Left hindlimb (tissue), 1 donor: ENCODE measurements around the gene GIMAP2.
"Not testable (repeated sequence)": the region's sequence is repeated elsewhere in the genome, so short reads cannot be mapped to it uniquely, and the experiment has no call there.

Experiments used
- DNase-seq: peaks from one replicate; pipeline ENCODE4 v3.0.0-alpha.2; 2018

GIMAP2 gene

GRCh38 chr7:150678601-150679000, 6.9 kb upstream of the GIMAP2 start:
- not testable (repeated sequence) for DNase-seq

DNA sequence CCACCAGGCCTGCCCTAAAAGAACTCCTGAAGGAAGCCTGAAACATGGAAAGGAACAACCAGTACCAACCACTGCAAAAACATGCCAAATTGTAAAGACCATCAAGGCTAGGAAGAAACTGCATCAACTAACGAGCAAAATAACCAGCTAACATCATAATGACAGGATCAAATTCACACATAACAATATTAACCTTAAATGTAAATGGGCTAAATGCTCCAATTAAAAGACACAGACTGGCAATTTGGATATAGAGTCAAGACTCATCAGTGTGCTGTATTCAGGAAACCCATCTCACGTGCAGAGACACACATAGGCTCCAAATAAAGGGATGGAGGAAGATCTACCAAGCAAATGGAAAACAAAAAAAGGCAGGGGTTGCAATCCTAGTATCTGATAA, 5.1 kb upstream of the GIMAP2 start:
- not testable (repeated sequence) for DNase-seq

- no peak for DNase-seq
Observed at GRCh38 chr7:150686030-150686631, 625 bp downstream of the GIMAP2 start.

GRCh38 chr7:150688630-150689029, 3.1 kb downstream of the GIMAP2 start:
- no peak for DNase-seq

DNA sequence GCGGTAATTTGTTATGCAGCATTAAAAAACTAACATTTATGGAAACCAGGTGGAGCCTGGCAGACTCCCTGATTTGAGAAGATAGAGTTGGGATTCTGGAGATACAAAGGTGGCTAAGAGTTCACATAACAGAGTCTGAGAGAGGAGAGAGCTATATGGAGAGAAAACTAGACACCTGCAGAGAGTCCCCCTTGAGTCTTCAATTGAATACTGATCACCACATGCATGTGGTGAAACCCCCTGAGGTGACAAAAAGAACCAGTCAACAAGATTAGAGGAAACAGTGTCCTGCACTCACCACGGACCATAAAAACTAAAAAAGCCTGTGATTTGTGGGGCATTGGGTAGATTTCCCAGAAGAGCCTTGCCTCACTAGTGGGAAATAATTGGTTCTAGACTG, 10.1 kb downstream of the GIMAP2 start:
- no peak for DNase-seq

- no peak for DNase-seq
Observed at GRCh38 chr7:150703209-150703608, 17.7 kb downstream of the GIMAP2 start.

DNA sequence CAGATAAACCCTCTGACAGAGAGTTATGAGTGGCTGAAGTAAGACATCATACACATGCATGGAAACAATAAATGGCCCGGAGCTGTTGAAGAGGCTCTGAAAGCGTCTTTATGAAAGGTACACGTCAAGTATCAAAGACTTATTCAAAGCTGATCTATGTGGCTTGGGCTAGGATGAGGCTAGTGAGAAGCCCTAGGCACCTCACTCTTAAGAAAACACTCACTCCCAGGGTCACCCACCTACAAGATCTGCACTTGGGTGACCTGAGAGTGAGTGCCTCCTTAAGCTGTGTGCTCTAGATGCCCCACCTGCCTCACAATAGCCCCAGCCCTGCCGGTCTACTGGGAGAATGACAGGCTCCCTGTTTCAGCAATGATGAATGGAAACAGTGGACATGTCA, 29.8 kb downstream of the GIMAP2 start:
- no peak for DNase-seq

DNA sequence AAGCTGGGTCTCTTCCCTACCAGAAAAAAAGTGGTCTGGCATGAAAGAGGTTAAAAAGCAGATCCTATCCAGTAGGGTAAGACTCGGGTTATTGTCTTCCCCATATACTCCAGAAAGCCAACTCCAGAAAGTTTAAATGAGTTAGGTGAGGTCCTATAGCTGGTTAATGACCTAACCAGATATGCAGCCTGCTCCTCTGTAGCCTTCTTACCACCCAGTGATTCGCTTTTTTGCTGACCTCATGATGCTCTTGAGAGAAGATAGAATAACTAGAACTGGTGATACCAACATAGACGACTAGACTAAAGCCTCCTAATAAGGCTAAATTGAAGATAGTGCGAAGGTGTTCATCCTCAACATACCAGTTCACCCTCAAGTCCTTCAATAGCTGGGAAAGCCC, 30.2 kb downstream of the GIMAP2 start:
- DNase-seq = no peak

DNA sequence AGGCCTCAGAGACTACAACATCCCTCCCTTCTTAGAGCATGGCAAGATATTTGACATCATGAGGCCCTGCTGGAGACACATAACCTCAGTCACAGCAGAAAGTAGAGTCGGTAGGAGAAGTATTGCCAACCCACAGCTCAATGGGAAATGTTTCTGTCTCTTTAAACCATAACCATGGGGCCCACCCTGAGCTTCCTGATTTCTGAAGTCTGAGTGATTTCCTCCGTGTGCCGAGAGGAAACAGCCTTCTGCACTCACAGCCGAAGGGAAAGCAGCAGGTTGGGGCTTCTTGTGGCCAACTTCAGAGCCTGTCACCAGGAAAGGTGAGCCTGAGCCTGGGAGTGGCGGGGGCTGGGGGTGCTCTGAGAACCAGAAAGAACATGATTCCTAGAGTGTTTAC, 30.9 kb downstream of the GIMAP2 start, which contains the start of gene GIMAP1:
GIMAP1 (plus strand) TSS at position 246 of the 400 bp plus-strand sequence. CDS start 2,435 bp downstream, outside the sequence.
- DNase-seq = peak; percentile 46

DNA sequence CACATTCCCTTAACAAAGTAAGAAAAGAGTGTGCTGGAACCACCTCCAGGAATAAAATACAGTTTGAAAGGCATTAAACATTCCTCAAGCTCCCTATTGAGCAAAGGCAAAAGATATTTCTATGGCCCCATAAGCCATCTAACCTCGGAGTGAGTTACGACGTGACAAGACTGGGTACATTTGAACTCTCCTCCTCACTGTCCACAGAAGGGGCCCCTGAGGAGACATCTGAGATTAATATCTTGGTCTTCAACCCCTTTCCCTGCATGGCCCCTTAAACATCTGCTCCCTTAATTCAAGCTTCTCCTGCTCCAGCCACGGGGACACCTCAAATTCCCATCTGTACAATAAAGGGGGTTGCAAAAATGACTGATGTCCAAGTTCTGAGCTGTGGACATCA, 31.4 kb downstream of the GIMAP2 start:
- DNase-seq = no peak

GRCh38 chr7:150717814-150718420, 32.4 kb downstream of the GIMAP2 start:
- no peak for DNase-seq

DNA sequence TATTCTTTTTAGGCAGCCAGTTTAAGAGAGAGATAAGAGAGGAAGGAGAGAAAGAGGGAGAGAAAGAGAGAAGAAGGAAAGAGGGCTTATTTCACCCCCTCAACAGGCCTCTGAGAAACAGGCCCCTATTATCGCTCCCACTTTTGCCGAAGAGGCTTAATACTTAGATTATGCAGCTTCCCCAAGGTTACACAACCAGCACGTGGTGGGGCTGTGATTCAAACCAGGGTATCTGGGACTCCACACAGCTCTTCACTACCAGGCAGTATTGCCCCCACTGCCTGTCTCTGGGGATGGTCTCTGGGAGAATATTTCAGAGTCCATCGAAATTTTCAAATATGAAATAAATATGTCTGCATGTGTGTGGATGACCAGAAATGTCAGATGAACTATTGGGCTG, 33.9 kb downstream of the GIMAP2 start:
- no peak for DNase-seq

- DNase-seq = no peak
Observed at GRCh38 chr7:150719960-150720891, 34.7 kb downstream of the GIMAP2 start.

GRCh38 chr7:150721970-150722373, 36.5 kb downstream of the GIMAP2 start:
- no peak for DNase-seq

DNA sequence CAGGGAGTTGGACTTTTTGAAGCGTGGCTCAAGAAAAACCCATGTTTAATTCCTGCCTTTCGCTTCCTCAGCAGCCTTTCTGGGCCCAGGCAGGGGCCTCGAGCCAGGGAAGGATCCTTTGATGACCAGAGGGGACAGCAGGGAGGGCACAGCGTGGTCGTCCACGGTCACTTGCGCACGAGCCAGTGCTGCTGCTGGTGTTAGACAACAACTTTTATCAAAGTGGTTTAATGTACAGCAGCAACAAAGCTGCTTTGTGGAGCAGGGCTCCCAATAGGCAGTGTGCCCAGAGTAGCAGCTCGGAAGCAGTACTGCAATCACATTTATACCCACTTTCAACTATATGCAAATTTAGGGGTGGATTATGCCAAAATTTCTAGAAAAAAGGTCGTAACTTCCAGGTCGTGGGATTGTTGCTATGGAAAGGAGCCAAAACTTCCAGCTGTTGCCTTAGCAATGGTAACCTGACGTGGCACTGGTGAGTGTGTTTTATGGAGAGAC, 37.0 kb downstream of the GIMAP2 start:
- no peak for DNase-seq

- no peak for DNase-seq
Observed at GRCh38 chr7:150723467-150723866, 38.0 kb downstream of the GIMAP2 start.

- DNase-seq = no peak
Observed at GRCh38 chr7:150727381-150727780, 41.9 kb downstream of the GIMAP2 start.

- no peak for DNase-seq
Observed at GRCh38 chr7:150728011-150728410, 42.5 kb downstream of the GIMAP2 start.

- no peak for DNase-seq
Observed at GRCh38 chr7:150728609-150729008, 43.1 kb downstream of the GIMAP2 start.

GRCh38 chr7:150731916-150732315, 46.4 kb downstream of the GIMAP2 start:
- no peak for DNase-seq

GRCh38 chr7:150732786-150733481, 47.4 kb downstream of the GIMAP2 start:
- DNase-seq = no peak

GRCh38 chr7:150733482-150734095, 48.1 kb downstream of the GIMAP2 start:
- DNase-seq = no peak
